LNCAP (cell line): Measurements from ENCODE around the gene SORCS2.

Source experiments
- TF ChIP-seq, protein P1 (sequence below): fragments of 450-650 bp; IDR thresholded peaks from 2 replicates; pipeline ENCODE4 v1.5.1; 2017; ENCODE audit warnings: mild to moderate bottlenecking

Gene SORCS2

DNA sequence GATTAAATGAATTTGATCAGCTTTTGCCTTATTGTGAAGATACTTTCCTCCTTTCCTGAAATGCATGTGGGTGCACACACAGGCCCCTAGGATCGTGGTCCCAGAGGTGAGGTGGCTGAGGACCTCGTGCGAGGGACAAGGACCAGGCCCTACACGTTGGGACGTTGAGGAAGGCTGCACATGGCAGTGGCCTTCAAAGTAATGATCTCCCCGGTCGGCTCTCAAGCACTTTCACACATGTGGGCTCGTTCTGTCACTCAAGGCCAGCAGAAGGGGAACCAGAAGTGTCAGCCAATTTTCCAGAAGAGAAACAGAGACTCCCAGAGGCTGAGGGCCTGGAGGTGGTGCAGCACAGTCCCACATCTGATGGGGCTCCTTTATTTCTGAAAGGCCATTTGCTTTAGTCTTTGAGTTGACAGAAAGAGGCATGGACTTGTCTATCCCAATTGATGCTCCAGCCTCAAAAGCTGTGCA lies 550.5 kb downstream of the SORCS2 start:
- TF ChIP-seq, protein P1, sequence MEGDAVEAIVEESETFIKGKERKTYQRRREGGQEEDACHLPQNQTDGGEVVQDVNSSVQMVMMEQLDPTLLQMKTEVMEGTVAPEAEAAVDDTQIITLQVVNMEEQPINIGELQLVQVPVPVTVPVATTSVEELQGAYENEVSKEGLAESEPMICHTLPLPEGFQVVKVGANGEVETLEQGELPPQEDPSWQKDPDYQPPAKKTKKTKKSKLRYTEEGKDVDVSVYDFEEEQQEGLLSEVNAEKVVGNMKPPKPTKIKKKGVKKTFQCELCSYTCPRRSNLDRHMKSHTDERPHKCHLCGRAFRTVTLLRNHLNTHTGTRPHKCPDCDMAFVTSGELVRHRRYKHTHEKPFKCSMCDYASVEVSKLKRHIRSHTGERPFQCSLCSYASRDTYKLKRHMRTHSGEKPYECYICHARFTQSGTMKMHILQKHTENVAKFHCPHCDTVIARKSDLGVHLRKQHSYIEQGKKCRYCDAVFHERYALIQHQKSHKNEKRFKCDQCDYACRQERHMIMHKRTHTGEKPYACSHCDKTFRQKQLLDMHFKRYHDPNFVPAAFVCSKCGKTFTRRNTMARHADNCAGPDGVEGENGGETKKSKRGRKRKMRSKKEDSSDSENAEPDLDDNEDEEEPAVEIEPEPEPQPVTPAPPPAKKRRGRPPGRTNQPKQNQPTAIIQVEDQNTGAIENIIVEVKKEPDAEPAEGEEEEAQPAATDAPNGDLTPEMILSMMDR, result no peak

DNA sequence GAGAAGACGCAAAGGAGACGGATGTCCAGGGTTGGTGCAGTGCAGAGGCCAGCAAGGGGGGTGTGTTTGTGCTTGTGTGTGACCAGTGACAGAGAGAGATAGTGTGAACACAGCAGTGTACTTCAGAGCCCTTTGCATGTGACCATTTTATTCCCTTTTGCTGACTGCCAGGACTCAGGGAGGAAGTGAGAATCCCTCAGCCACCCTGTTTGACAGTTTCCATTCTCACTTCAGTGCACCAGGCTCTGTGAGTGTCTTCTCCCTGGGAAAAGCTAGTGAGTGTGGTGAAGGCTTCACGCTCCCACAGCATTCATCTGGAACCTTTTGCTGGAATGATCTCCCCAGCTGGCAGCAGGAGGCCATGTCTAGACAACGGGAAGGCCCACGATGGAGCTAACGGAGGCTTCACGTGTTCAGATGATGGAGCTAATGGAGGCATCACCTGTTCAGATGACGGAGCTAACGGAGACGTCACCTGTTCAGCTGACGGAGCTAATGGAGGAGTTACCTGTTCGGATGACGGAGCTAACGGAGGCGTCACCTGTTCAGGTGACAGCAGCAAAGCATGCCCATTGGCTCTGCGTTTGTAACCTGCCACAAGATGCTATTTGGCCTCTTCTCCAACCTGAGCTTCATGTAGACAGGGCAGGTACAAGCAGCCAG lies 551.9 kb downstream of the SORCS2 start:
- TF ChIP-seq, protein P1, result no peak

DNA sequence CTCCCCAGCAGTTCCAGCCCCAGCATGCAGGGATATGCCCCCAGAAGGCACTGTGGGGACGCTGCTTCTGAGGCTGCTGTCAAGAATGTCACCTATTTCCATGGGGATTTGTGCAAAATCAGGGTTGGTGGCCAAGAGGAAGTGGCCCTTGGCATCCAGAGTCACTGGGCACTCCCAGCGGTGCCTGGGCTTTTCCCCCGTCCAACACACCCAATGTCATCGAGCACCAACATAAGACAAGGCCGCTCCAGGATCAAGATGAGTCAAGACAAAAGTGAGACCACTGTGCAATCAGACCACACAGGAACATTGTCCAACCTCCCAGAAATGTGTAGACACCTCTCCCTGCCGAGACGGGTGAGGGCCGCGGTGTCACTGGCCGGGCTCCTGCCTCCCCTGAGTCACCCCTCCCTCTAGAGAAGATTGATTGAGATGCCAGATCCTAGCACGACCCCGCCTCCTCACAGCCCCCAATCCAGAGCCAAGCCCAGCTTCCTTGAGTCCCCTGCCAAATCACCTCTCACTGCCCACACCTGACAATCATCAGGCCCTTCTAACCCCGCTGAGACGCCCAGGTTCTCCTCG lies 553.1 kb downstream of the SORCS2 start:
- TF ChIP-seq, protein P1, result no peak

DNA sequence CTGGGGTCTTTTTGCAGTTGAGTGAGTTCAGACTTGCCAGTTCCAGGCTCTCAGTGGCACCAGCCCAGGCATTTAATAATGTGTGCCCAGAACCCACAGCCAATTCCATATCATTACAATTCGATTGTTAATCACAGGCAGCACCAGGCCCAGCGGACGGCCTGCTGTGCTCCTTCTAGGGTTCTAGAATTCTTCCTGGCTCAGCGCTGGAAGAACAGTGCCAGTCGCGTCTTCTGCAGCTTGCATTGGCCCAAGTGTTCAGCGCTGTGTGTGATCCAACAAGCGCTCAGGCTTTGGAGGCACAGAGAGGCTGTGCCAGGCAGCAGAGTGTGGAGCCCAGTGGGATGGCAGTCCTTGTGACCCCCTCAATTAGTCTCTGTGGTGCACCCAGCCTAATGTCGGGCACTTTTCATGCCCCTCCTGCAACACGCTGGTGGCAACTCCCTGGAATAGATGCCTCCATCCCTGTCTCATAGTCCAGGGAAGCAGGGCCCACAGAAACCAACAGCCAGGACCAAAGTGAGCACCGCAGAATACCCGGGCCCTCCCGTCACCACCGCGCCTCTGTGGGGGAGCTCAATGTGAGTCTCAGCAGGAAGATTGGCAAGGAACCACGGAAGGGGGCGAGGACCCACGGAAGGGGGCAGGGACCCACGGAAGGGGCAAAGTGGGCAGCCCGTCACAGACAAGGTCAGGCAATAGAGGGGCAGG lies 554.2 kb downstream of the SORCS2 start:
- TF ChIP-seq, protein P1, result no peak

DNA sequence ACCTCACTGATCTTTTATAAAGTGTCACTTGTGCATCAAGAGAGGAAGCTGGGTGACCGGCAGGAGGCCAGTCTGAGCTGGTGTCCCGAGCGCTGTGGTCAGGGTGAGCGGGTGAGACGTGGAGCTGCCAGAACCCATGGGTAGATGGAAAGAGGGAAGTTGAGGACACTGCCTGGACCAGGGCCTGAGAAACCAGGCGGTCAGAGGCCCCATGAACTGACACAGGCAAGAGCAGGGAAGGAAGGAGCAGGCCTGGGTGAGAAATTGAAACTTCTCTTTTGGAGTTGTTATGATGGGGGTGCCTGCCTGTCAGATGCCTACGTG lies 554.7 kb downstream of the SORCS2 start:
- TF ChIP-seq, protein P1, result no peak

DNA sequence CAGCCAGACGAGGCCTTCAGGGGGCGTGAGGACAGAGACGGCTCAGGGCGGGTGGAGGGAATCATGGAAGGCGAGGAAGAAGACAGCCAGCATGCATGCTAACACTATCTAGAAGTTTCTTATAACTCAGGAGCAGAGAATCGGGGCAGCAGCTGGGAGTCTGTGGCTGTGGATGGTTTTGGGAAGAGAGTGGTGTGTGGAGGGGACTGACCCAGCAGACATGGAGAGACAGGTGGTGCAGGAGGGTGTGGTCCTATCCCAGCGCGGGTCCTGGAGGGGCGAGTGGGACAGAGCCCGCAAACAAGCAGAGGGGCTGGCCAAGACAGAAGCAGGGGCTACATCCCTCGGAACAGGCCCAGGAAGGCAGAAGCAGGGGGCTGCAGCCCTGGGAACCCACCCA lies 555.2 kb downstream of the SORCS2 start:
- TF ChIP-seq, protein P1, result no peak

DNA sequence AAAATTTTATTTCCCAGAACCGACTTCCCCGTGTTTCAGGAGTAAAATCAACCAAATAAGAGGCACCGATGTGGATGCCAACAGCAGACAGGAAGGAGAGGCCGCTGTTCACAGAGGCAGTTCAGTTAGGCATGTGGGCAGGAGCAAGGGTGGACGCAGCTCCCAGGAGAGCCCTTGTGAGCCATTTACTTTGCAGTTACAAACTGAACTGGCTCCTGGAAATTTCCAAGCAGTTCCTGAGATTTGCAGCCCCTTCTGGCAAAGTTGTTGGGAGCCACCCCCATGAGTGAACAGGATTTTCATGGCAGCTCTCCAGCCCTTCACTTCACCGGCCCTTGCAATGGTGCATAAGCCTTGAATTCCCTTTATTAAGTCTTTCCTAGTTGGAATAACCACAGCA lies 558.2 kb downstream of the SORCS2 start:
- TF ChIP-seq, protein P1, result no peak
